Keratinocyte (primary cell): ENCODE data around the gene PCCA. TPM values are rescaled to one million over a fixed set of nuclear protein-coding genes. Genes with fewer than 3 reads are reported as not detected.

Experiments
- DNase-seq: peaks from one replicate; pipeline ENCODE4 v3.0.0-alpha.2; 2011; ENCODE audit warnings: low read depth, missing footprints, low spot score
- FAIRE-seq: peaks from 2 replicates; lab custom pipeline; 2011; peaks lifted over from hg19 to GRCh38; lab: Jason Lieb, UNC
- H2AFZ ChIP-seq: 2 replicates; pipeline ENCODE4 v1.6.0; 2012; ENCODE audit warnings: low read length, control low read depth, inconsistent platforms; ENCODE audit not compliant: control insufficient read depth
- H3K27ac ChIP-seq: 2 replicates; pipeline ENCODE4 v1.5.1; 2011; ENCODE audit warnings: low read length; ENCODE audit not compliant: control insufficient read depth, insufficient read depth
- H3K27me3 ChIP-seq: 3 replicates; pipeline ENCODE4 v1.6.0; 2011; ENCODE audit warnings: low read length; ENCODE audit not compliant: control insufficient read depth, insufficient read depth; ENCODE audit errors: extremely low read depth
- H3K36me3 ChIP-seq, 2 experiments: 2 replicates in 1 of 2; 3 replicates in 1 of 2; pipeline ENCODE4 v1.5.1; 2011; ENCODE audit warnings: low read length in 2 of 2, mild to moderate bottlenecking in 1 of 2; ENCODE audit not compliant: control insufficient read depth in 2 of 2, insufficient read depth in 2 of 2; ENCODE audit errors: extremely low read depth in 1 of 2
- H3K4me1 ChIP-seq: 3 replicates; pipeline ENCODE4 v1.5.1; 2011; ENCODE audit warnings: low read length; ENCODE audit not compliant: control insufficient read depth, insufficient read depth; ENCODE audit errors: extremely low read depth
- H3K4me2 ChIP-seq: 3 replicates; pipeline ENCODE4 v1.6.0; 2011; ENCODE audit warnings: low read depth, low read length; ENCODE audit not compliant: control insufficient read depth, insufficient read depth; ENCODE audit errors: extremely low read depth
- H3K4me3 ChIP-seq, 3 experiments: fragments of 200-600 bp in 1 of 3; sonication (generic) in 1 of 3; 2 replicates in 2 of 3; 3 replicates in 1 of 3; pipeline ENCODE4 v1.5.1; 2011 to 2016; ENCODE audit warnings: low read length in 3 of 3, mild to moderate bottlenecking in 3 of 3, control low read depth in 2 of 3, inconsistent platforms in 1 of 3, low read depth in 1 of 3, mixed read lengths in 1 of 3, mixed run types in 1 of 3, moderate library complexity in 1 of 3; ENCODE audit not compliant: control insufficient read depth in 2 of 3, insufficient read depth in 2 of 3; ENCODE audit errors: extremely low read depth in 1 of 3
- H3K79me2 ChIP-seq: 2 replicates; pipeline ENCODE4 v1.6.0; 2012; ENCODE audit warnings: low read length; ENCODE audit not compliant: control insufficient read depth, insufficient read depth
- H3K9ac ChIP-seq: 3 replicates; pipeline ENCODE4 v1.6.0; 2011; ENCODE audit warnings: low read length; ENCODE audit not compliant: control insufficient read depth, insufficient read depth; ENCODE audit errors: extremely low read depth
- H3K9me1 ChIP-seq: 3 replicates; pipeline ENCODE4 v1.6.0; 2011; ENCODE audit warnings: low read length; ENCODE audit not compliant: control insufficient read depth, insufficient read depth; ENCODE audit errors: extremely low read depth
- H3K9me3 ChIP-seq: 2 replicates; pipeline ENCODE4 v1.5.1; 2012; ENCODE audit warnings: low read depth, low read length; ENCODE audit not compliant: control insufficient read depth
- H4K20me1 ChIP-seq: 3 replicates; pipeline ENCODE4 v1.6.0; 2011; ENCODE audit warnings: low read length; ENCODE audit not compliant: control insufficient read depth, insufficient read depth; ENCODE audit errors: extremely low read depth
- EZH2 ChIP-seq: IDR thresholded peaks from one replicate; pipeline ENCODE4 v1.6.1; 2012; ENCODE audit warnings: inconsistent platforms, mild to moderate bottlenecking, low read length, moderate library complexity
- dilution Hi-C: fragments of 300-500 bp; cut with MboI; formaldehyde crosslinking; loops from one replicate; pipeline ENCODE4 v1.7.0; 2020; ENCODE audit warnings: low sequenced_read_pairs; ENCODE audit not compliant: extremely low pct_ligation_motif_present
- polyA plus RNA-seq, 5 experiments: library from polyadenylated mRNA; depleted of rRNA in 3 of 5; stranded (reverse) in 3 of 5; stranded (forward) in 1 of 5; unstranded in 1 of 5; fragments of >200 nt; gene quantifications; 1 replicate in 1 of 5; 2 replicates in 3 of 5; 3 replicates in 1 of 5; pipeline versions ENCODE4 v1.2.1 to v1.2.3, GENCODE V29; 2011 to 2012; ENCODE audit warnings: missing spikeins in 2 of 5, low read depth in 1 of 5, low replicate concordance in 1 of 5
- TF ChIP-seq, protein P1 (sequence below), 3 experiments: IDR thresholded peaks in 1 of 3; conservative IDR thresholded peaks in 1 of 3; optimal IDR thresholded peaks in 1 of 3; 2 replicates in 2 of 3; 3 replicates in 1 of 3; pipeline versions ENCODE3 to v1.5.1; 2011; ENCODE audit warnings: low read length in 3 of 3, mild to moderate bottlenecking in 3 of 3, moderate library complexity in 2 of 3, control low read depth in 1 of 3, inconsistent platforms in 1 of 3; ENCODE audit not compliant: insufficient read depth in 2 of 3; ENCODE audit errors: extremely low read depth in 1 of 3

Gene PCCA
- polyA plus RNA-seq, 1 donor (not counting 4 experiments of a cell fraction or from before 2014, with no cell fraction given) = 8.1 TPM

- no peak overlapping the region for H3K9ac ChIP-seq
- TF ChIP-seq, protein P1, sequence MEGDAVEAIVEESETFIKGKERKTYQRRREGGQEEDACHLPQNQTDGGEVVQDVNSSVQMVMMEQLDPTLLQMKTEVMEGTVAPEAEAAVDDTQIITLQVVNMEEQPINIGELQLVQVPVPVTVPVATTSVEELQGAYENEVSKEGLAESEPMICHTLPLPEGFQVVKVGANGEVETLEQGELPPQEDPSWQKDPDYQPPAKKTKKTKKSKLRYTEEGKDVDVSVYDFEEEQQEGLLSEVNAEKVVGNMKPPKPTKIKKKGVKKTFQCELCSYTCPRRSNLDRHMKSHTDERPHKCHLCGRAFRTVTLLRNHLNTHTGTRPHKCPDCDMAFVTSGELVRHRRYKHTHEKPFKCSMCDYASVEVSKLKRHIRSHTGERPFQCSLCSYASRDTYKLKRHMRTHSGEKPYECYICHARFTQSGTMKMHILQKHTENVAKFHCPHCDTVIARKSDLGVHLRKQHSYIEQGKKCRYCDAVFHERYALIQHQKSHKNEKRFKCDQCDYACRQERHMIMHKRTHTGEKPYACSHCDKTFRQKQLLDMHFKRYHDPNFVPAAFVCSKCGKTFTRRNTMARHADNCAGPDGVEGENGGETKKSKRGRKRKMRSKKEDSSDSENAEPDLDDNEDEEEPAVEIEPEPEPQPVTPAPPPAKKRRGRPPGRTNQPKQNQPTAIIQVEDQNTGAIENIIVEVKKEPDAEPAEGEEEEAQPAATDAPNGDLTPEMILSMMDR (optimal IDR thresholded peaks at IDR 0.05 in 1 of 3, IDR thresholded peaks at IDR 0.05 in 1 of 3, conservative IDR thresholded peaks at IDR 0.05 in 1 of 3; ENCODE audit: extremely low read depth in 1 of 3, insufficient read depth in 2 of 3, low read length in 3 of 3) = no peak
- TF ChIP-seq EZH2 = no peak
- H3K4me1 ChIP-seq = no peaks in the 10 kb centered on the region
- H3K79me2 ChIP-seq = no peaks in the 10 kb centered on the region
- no peaks in the 10 kb centered on the region for H4K20me1 ChIP-seq
- H3K4me2 ChIP-seq = no peak overlapping the region
- H3K36me3 ChIP-seq = no peaks in the 10 kb centered on the region
- DNase-seq (no peak), FAIRE-seq (peak; percentile 43)
- no peak overlapping the region for H2AFZ ChIP-seq
- no peak overlapping the region for H3K4me3 ChIP-seq
- H3K9me3 ChIP-seq = no peaks in the 10 kb centered on the region
- dilution Hi-C loops = no loop called here
- no peak overlapping the region for H3K27ac ChIP-seq
- H3K27me3 ChIP-seq = no peaks in the 10 kb centered on the region
- H3K9me1 ChIP-seq = no peaks in the 10 kb centered on the region
These were observed 345.3 kb downstream of the PCCA start for GRCh38 chr13:100434010-100434763.

- Histone ChIP-seq H3K4me1 (no peaks in the 10 kb centered on the region), H3K9ac (no peak overlapping the region), H3K4me3 (no peak overlapping the region), H4K20me1 (no peaks in the 10 kb centered on the region), H3K36me3 (no peaks in the 10 kb centered on the region), H3K79me2 (no peaks in the 10 kb centered on the region), H3K9me1 (no peaks in the 10 kb centered on the region), H3K27ac (no peak overlapping the region), H3K27me3 (no peaks in the 10 kb centered on the region), H3K9me3 (no peaks in the 10 kb centered on the region), H2AFZ (no peak overlapping the region), H3K4me2 (no peak overlapping the region)
- dilution Hi-C loops = no loop called here
- FAIRE-seq (no peak), DNase-seq (no peak)
- TF ChIP-seq, protein P1 (optimal IDR thresholded peaks at IDR 0.05 in 1 of 3, IDR thresholded peaks at IDR 0.05 in 1 of 3, conservative IDR thresholded peaks at IDR 0.05 in 1 of 3; ENCODE audit: extremely low read depth in 1 of 3, insufficient read depth in 2 of 3, low read length in 3 of 3) = no peak
- no peak for TF ChIP-seq EZH2
These were observed 347.2 kb downstream of the PCCA start for GRCh38 chr13:100436099-100436498.
